HepG2 (cell line): ENCODE results near the gene MAGI1. TPM values are rescaled to one million over a fixed set of nuclear protein-coding genes. Genes with fewer than 3 reads are reported as not detected.

Experiments used
- ATAC-seq: fragments of 200-7000 bp; cut with Tn5 transposase; 3 replicates; pipeline ENCODE4 v1.9.1; 2020; ENCODE audit warnings: mild to moderate bottlenecking, moderate library complexity
- BruUV-seq: library from RNA; stranded (reverse); fragments of 400-500 nt; replicated peaks from 2 replicates; lab custom pipeline; 2021; lab: Mats Ljungman, UMichigan
- CTCF ChIA-PET: fragments of 300-600 bp; formaldehyde crosslinking; extraction: SDS; loops from one replicate; lab custom pipeline; 2021; ENCODE audit warnings: low total read pairs, inconsistent platforms, low intra/inter-chr PET ratio; lab: Yijun Ruan, JAX
- POLR2A ChIA-PET: fragments of 350-600 bp; sonication (Branson Sonifier 250); formaldehyde crosslinking; loops from one replicate; lab custom pipeline; 2020; ENCODE audit warnings: antibody characterized with exemption, inconsistent platforms; lab: Yijun Ruan, JAX
- DNase-seq: peaks from one replicate; pipeline ENCODE4 v3.0.0-alpha.2; 2015; ENCODE audit warnings: low spot score
- FAIRE-seq: peaks from 3 replicates; lab custom pipeline; 2011; peaks lifted over from hg19 to GRCh38; lab: Jason Lieb, UNC
- H2AFZ ChIP-seq: one replicate; pipeline ENCODE4 v1.6.1; 2011; ENCODE audit warnings: low read length, inconsistent platforms
- H3K27ac ChIP-seq: fragments of 300-600 bp; 3 replicates; pipeline ENCODE4 v1.8.0; 2011; ENCODE audit warnings: mixed run types, mild to moderate bottlenecking, mixed read lengths, low read length, inconsistent platforms; ENCODE audit not compliant: insufficient read depth; ENCODE audit errors: extremely low read length
- H3K27me3 ChIP-seq, 2 experiments: fragments of 200-600 bp in 1 of 2; 2 replicates in 1 of 2; 3 replicates in 1 of 2; pipeline versions ENCODE4 v1.6.0 to v1.8.0; 2011; ENCODE audit warnings: low read length in 2 of 2, mild to moderate bottlenecking in 2 of 2, moderate library complexity in 2 of 2, inconsistent platforms in 1 of 2; ENCODE audit not compliant: insufficient read depth in 2 of 2, control insufficient read depth in 1 of 2
- H3K36me3 ChIP-seq, 2 experiments: fragments of 200-600 bp in 1 of 2; replicated peaks in 1 of 2; 2 replicates in 1 of 2; 3 replicates in 1 of 2; pipeline versions ENCODE4 v1.5.1 to v1.8.0; 2011; ENCODE audit warnings: low read length in 2 of 2, inconsistent platforms in 1 of 2; ENCODE audit not compliant: insufficient read depth in 2 of 2, control insufficient read depth in 1 of 2
- H3K4me1 ChIP-seq: 2 replicates; pipeline ENCODE4 v1.5.1; 2012; ENCODE audit warnings: low read length, inconsistent platforms; ENCODE audit not compliant: insufficient read depth
- H3K4me2 ChIP-seq: 2 replicates; pipeline ENCODE4 v1.6.0; 2011; ENCODE audit warnings: low read depth, low read length, inconsistent platforms
- H3K4me3 ChIP-seq, 3 experiments: fragments of 200-600 bp in 1 of 3; sonication (generic), shearing (Covaris generic) in 1 of 3; replicated peaks in 1 of 3; 2 replicates each; pipeline ENCODE4 v1.5.1; 2011 to 2016; ENCODE audit warnings: low read length in 3 of 3, inconsistent platforms in 2 of 3, low read depth in 2 of 3, mild to moderate bottlenecking in 2 of 3, control low read depth in 1 of 3, mixed read lengths in 1 of 3; ENCODE audit not compliant: insufficient read depth in 1 of 3
- H3K79me2 ChIP-seq: one replicate; pipeline ENCODE4 v1.6.1; 2011; ENCODE audit warnings: low read length, inconsistent platforms; ENCODE audit not compliant: insufficient read depth
- H3K9ac ChIP-seq: 2 replicates; pipeline ENCODE4 v1.6.0; 2011; ENCODE audit warnings: mild to moderate bottlenecking, low read depth, low read length, inconsistent platforms; ENCODE audit not compliant: insufficient read depth
- H3K9me3 ChIP-seq: 2 replicates; pipeline ENCODE4 v1.5.1; 2012; ENCODE audit warnings: mild to moderate bottlenecking, low read length
- H4K20me1 ChIP-seq: 2 replicates; pipeline ENCODE4 v1.6.0; 2011; ENCODE audit warnings: inconsistent platforms, mild to moderate bottlenecking, low read length, moderate library complexity; ENCODE audit not compliant: insufficient read depth
- JUND ChIP-seq: sonication (generic); formaldehyde crosslinking; IDR thresholded peaks from 2 replicates; pipeline ENCODE4 v1.8.0; 2022; ENCODE audit warnings: mild to moderate bottlenecking, missing genetic modification reagents
- ZBED4 ChIP-seq: sonication (generic); formaldehyde crosslinking; IDR thresholded peaks from 2 replicates; pipeline ENCODE4 v1.4.0; 2020; ENCODE audit warnings: missing genetic modification reagents, borderline replicate concordance
- ZBTB2 ChIP-seq: sonication (generic); formaldehyde crosslinking; IDR thresholded peaks from 2 replicates; pipeline ENCODE4 v1.8.0; 2022; ENCODE audit warnings: low read depth, missing genetic modification reagents
- ZNF12 ChIP-seq: sonication (generic); formaldehyde crosslinking; IDR thresholded peaks from 2 replicates; pipeline ENCODE4 v1.5.0; 2020; ENCODE audit warnings: missing genetic modification reagents
- ZNF451 ChIP-seq: sonication (generic); formaldehyde crosslinking; IDR thresholded peaks from 2 replicates; pipeline ENCODE4 v1.5.0; 2020; ENCODE audit warnings: mild to moderate bottlenecking, missing genetic modification reagents
- WGBS: methylation state at CpG from one replicate; pipeline ENCODE4 v1.1.6; 2017; ENCODE audit warnings: low lambda C conversion rate; 5-methylcytosine and 5-hydroxymethylcytosine counted together
- in situ Hi-C: cut with HindIII; loops from 2 replicates; pipeline ENCODE4 v1.10.0; 2017; ENCODE audit warnings: low pct_unique_long_range_greater_than_20kb; ENCODE audit not compliant: extremely low pct_ligation_motif_present
- intact Hi-C: fragments of 100-400 bp; cut with micrococcal nuclease; formaldehyde crosslinking; loops from one replicate; pipeline ENCODE4 v1.10.0; 2022; ENCODE audit not compliant: unreplicated experiment
- polyA plus RNA-seq, 8 experiments: library from polyadenylated mRNA; depleted of rRNA in 3 of 8; stranded (reverse) in 7 of 8; unstranded in 1 of 8; fragments of >200 nt; fragmentation: Illumina TruSeq in 4 of 8; extraction: Trizol in 4 of 8; gene quantifications; 2 replicates each; pipeline versions ENCODE4 v1.2.1 to v1.2.3, GENCODE V29; 2011 to 2016; ENCODE audit warnings: low read depth in 4 of 8, missing spikeins in 1 of 8, mixed read lengths in 1 of 8; ENCODE audit not compliant: insufficient read depth in 1 of 8
- total RNA-seq, 5 experiments: library from RNA; depleted of rRNA; stranded (reverse); fragments of >200 nt; fragmentation: Illumina TruSeq; extraction: Trizol; gene quantifications; 2 replicates each; pipeline ENCODE4 v1.2.3, GENCODE V29; 2016; ENCODE audit warnings: low read depth in 1 of 5
- TF ChIP-seq, protein P1 (sequence below): sonication (generic); formaldehyde crosslinking; IDR thresholded peaks from 2 replicates; pipeline ENCODE4 v1.9.0; 2021; ENCODE audit warnings: missing genetic modification reagents, borderline replicate concordance
- TF ChIP-seq, protein P2 (sequence below): sonication (generic); formaldehyde crosslinking; IDR thresholded peaks from 2 replicates; pipeline ENCODE4 v1.9.0; 2021; ENCODE audit warnings: missing genetic modification reagents, mild to moderate bottlenecking, borderline replicate concordance

Gene MAGI1
- total and polyA plus RNA-seq, 2 of the 13 experiments (the other 11 are each of a cell fraction or from before 2014, with no cell fraction given), result 22.2 to 26.0 TPM

DNA sequence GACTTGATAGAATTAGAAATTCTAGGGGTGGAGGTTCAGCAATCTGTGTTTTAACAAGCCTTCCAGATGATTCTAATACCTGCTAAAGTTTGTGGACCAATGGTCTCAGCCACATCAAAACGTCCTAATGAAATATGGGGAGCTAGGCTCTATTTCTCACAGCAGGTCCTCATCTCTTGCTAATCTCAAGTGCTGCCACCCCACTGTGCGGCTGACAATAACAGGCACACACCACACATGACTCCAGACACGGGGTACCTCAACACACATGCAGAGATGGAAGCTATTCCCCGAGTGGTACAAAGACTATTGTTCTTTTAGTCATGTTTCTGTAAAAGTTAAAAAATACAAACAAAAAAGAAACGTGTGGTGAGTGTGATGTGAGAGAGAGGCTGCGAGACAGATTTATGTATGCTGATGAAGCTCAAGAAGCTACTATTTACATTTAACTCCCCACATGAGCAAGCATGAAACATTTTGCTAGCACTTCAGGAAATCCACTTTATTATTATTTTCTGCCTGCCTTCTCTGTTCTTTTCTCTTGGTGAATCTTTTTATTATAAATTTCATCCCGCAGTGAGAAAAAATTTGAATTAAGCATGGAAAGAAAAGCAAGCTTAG is 405.6 kb downstream of the MAGI1 start:
- H2AFZ ChIP-seq, result no peak overlapping the region
- peaks cover 10% of the 10 kb centered on the region for H3K79me2 ChIP-seq
- FAIRE-seq, result no peak
- intact Hi-C loops (no loop called here), in situ Hi-C loops (no loop called here)
- TF ChIP-seq, protein P1, sequence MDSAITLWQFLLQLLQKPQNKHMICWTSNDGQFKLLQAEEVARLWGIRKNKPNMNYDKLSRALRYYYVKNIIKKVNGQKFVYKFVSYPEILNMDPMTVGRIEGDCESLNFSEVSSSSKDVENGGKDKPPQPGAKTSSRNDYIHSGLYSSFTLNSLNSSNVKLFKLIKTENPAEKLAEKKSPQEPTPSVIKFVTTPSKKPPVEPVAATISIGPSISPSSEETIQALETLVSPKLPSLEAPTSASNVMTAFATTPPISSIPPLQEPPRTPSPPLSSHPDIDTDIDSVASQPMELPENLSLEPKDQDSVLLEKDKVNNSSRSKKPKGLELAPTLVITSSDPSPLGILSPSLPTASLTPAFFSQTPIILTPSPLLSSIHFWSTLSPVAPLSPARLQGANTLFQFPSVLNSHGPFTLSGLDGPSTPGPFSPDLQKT (CRISPR knock-in tag), result no peak
- no peak for TF ChIP-seq ZNF12 (CRISPR knock-in tag)
- TF ChIP-seq ZBTB2, result no peak
- no peak for TF ChIP-seq ZNF451 (CRISPR knock-in tag)
- TF ChIP-seq, all 625 proteins: peak for 0
- H3K9ac ChIP-seq, result no peak overlapping the region
- H3K27ac ChIP-seq, result no peak overlapping the region
- POLR2A ChIA-PET, result no interaction called here
- no peak overlapping the region for H3K4me3 ChIP-seq
- no peaks in the 10 kb centered on the region for H3K27me3 ChIP-seq
- H3K9me3 ChIP-seq, result no peaks in the 10 kb centered on the region
- DNase-seq (no peak), ATAC-seq (no peak)
- peaks cover 8% of the 10 kb centered on the region for H4K20me1 ChIP-seq
- no peaks in the 10 kb centered on the region for H3K36me3 ChIP-seq
- CTCF ChIA-PET, result no interaction called here
- WGBS, result 96% methylated on average over 7 of the region's 7 CpGs
- H3K4me1 ChIP-seq, result peaks cover 6% of the 10 kb centered on the region; the same call in 1 of the 2 replicates
- H3K4me2 ChIP-seq, result no peak overlapping the region
- no TSS peak for BruUV-seq

GRCh38 chr3:65632414-65632813 is 406.3 kb downstream of the MAGI1 start:
- no peak overlapping the region for H3K9ac ChIP-seq
- no peak for FAIRE-seq
- ChIA-PET CTCF (no interaction called here), POLR2A (no interaction called here)
- no peak for DNase-seq
- H3K27ac ChIP-seq, result no peak overlapping the region
- no peaks in the 10 kb centered on the region for H3K27me3 ChIP-seq
- no peak for ATAC-seq
- peaks cover 8% of the 10 kb centered on the region for H4K20me1 ChIP-seq
- intact Hi-C loops, result no loop called here
- no peak overlapping the region for H3K4me2 ChIP-seq
- peaks cover 6% of the 10 kb centered on the region; the same call in 1 of the 2 replicates for H3K4me1 ChIP-seq
- in situ Hi-C loops, result no loop called here
- H3K79me2 ChIP-seq, result peaks cover 8% of the 10 kb centered on the region
- H3K9me3 ChIP-seq, result no peaks in the 10 kb centered on the region
- no peaks in the 10 kb centered on the region for H3K36me3 ChIP-seq
- no TSS peak for BruUV-seq
- no peak overlapping the region for H2AFZ ChIP-seq
- H3K4me3 ChIP-seq, result no peak overlapping the region
- TF ChIP-seq, protein P2, sequence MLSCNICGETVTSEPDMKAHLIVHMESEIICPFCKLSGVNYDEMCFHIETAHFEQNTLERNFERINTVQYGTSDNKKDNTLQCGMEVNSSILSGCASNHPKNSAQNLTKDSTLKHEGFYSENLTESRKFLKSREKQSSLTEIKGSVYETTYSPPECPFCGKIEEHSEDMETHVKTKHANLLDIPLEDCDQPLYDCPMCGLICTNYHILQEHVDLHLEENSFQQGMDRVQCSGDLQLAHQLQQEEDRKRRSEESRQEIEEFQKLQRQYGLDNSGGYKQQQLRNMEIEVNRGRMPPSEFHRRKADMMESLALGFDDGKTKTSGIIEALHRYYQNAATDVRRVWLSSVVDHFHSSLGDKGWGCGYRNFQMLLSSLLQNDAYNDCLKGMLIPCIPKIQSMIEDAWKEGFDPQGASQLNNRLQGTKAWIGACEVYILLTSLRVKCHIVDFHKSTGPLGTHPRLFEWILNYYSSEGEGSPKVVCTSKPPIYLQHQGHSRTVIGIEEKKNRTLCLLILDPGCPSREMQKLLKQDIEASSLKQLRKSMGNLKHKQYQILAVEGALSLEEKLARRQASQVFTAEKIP (CRISPR knock-in tag), result no peak
- TF ChIP-seq ZBED4 (CRISPR knock-in tag) (no peak), ZNF451 (CRISPR knock-in tag) (no peak), JUND (CRISPR knock-in tag) (no peak)
